Activated CD4-positive, alpha-beta T cell treated with anti-CD3 and anti-CD28 coated beads, Interleukin-10, Interleukin-2, amounts not matched to agents 100 ng/mL and 50 ng/mL, durations not matched to agents 16 hours and 8 hours (primary cell): Measurements from ENCODE around the gene LTB4R2.
A peak's percentile ranks its signal among the peaks of the same experiment; 100 is the strongest.

Experiments used
- DNase-seq: peaks from one replicate; pipeline ENCODE4 v3.0.0-alpha.2; 2020

Gene LTB4R2

GRCh38 chr14:24277606-24278321 lies 32.2 kb upstream of the LTB4R2 start:
- no peak for DNase-seq

- no peak for DNase-seq
These were observed 31.5 kb upstream of the LTB4R2 start for GRCh38 chr14:24278424-24278823.

- DNase-seq, result peak; percentile 74
These were observed 30.4 kb upstream of the LTB4R2 start for GRCh38 chr14:24279301-24280186.

- DNase-seq, result no peak
These were observed 29.0 kb upstream of the LTB4R2 start for GRCh38 chr14:24280797-24281460.

- DNase-seq, result no peak
These were observed 28.3 kb upstream of the LTB4R2 start for GRCh38 chr14:24281636-24282035.

GRCh38 chr14:24282736-24283135 lies 27.2 kb upstream of the LTB4R2 start:
- no peak for DNase-seq

GRCh38 chr14:24283796-24284460 lies 26.0 kb upstream of the LTB4R2 start:
- no peak for DNase-seq

GRCh38 chr14:24284501-24285035 lies 25.4 kb upstream of the LTB4R2 start:
- no peak for DNase-seq

GRCh38 chr14:24285351-24285750 lies 24.6 kb upstream of the LTB4R2 start:
- no peak for DNase-seq

GRCh38 chr14:24286996-24287395 lies 22.9 kb upstream of the LTB4R2 start:
- DNase-seq, result no peak

- peak; percentile 86 for DNase-seq
These were observed 20.2 kb upstream of the LTB4R2 start for GRCh38 chr14:24289649-24290280.

- no peak for DNase-seq
These were observed 19.2 kb upstream of the LTB4R2 start for GRCh38 chr14:24290746-24291145.

GRCh38 chr14:24291446-24292117 lies 18.4 kb upstream of the LTB4R2 start:
- peak; percentile 34 for DNase-seq

GRCh38 chr14:24292118-24292807 lies 17.7 kb upstream of the LTB4R2 start:
- DNase-seq, result no peak

- no peak for DNase-seq
These were observed 16.4 kb upstream of the LTB4R2 start for GRCh38 chr14:24293525-24293924.

- DNase-seq, result peak; percentile 88
These were observed 13.4 kb upstream of the LTB4R2 start for GRCh38 chr14:24296341-24297157.

- DNase-seq, result no peak
These were observed 12.6 kb upstream of the LTB4R2 start for GRCh38 chr14:24297190-24297964.

- DNase-seq, result no peak
These were observed 11.1 kb upstream of the LTB4R2 start for GRCh38 chr14:24298892-24299254.
